Activated CD4-positive, CD25-positive, alpha-beta regulatory T cell (primary cell): ENCODE measurements around the gene PON3.
"Not testable (repeated sequence)": the region's sequence is repeated elsewhere in the genome, so short reads cannot be mapped to it uniquely, and the experiment has no call there.

ENCODE experiments used
- DNase-seq, 4 experiments: peaks; one replicate each; lab custom pipeline; 2025; lab: John Stamatoyannopoulos, UW

The PON3 gene

GRCh38 chr7:95411666-95412065, 15.5 kb upstream of the PON3 start:
- no peak for DNase-seq

GRCh38 chr7:95411036-95411435, 14.9 kb upstream of the PON3 start:
- DNase-seq: no peak

- no peak for DNase-seq
Measured at GRCh38 chr7:95407751-95408150, 11.6 kb upstream of the PON3 start.

- DNase-seq: no peak
Measured at GRCh38 chr7:95405800-95406199, 9.6 kb upstream of the PON3 start.

GRCh38 chr7:95405208-95405607, 9.0 kb upstream of the PON3 start:
- DNase-seq: no peak

GRCh38 chr7:95404316-95404865, 8.2 kb upstream of the PON3 start:
- no peak for DNase-seq

GRCh38 chr7:95398155-95398940, 2.2 kb upstream of the PON3 start:
- no peak for DNase-seq

GRCh38 chr7:95397381-95397780, 1.2 kb upstream of the PON3 start:
- no peak for DNase-seq

- DNase-seq: no peak
Measured at GRCh38 chr7:95395755-95396135, 430 bp downstream of the PON3 start.

- DNase-seq: no peak
Measured at GRCh38 chr7:95394370-95394769, 1.8 kb downstream of the PON3 start.

- no peak for DNase-seq
Measured at GRCh38 chr7:95391761-95392160, 4.4 kb downstream of the PON3 start.

- DNase-seq: no peak
Measured at GRCh38 chr7:95389516-95389915, 6.7 kb downstream of the PON3 start.

GRCh38 chr7:95379457-95379856, 16.7 kb downstream of the PON3 start:
- DNase-seq: not testable (repeated sequence)

GRCh38 chr7:95376632-95377400, 19.4 kb downstream of the PON3 start:
- DNase-seq: no peak

GRCh38 chr7:95375591-95376257, 20.5 kb downstream of the PON3 start:
- no peak for DNase-seq

- no peak for DNase-seq
Measured at GRCh38 chr7:95373323-95373722, 22.9 kb downstream of the PON3 start.

- no peak for DNase-seq
Measured at GRCh38 chr7:95368235-95368634, 27.9 kb downstream of the PON3 start.

GRCh38 chr7:95367606-95368005, 28.6 kb downstream of the PON3 start:
- no peak for DNase-seq

- DNase-seq: no peak
Measured at GRCh38 chr7:95365151-95365550, 31.0 kb downstream of the PON3 start.

GRCh38 chr7:95357623-95358022, 38.6 kb downstream of the PON3 start:
- DNase-seq: no peak

GRCh38 chr7:95342642-95343307, 53.4 kb downstream of the PON3 start:
- DNase-seq: no peak

GRCh38 chr7:95342029-95342428, 54.1 kb downstream of the PON3 start:
- DNase-seq: no peak
